Stimulated activated CD4-positive, alpha-beta T cell treated with anti-CD3 and anti-CD28 coated beads, Interleukin-2, amount 100 ng/mL, for 4 hours (primary cell): ENCODE results near the gene KAT6B.

Experiments used
- DNase-seq: peaks from one replicate; pipeline ENCODE4 v3.0.0-alpha.2; 2020; ENCODE audit warnings: low read depth

The KAT6B gene

DNA sequence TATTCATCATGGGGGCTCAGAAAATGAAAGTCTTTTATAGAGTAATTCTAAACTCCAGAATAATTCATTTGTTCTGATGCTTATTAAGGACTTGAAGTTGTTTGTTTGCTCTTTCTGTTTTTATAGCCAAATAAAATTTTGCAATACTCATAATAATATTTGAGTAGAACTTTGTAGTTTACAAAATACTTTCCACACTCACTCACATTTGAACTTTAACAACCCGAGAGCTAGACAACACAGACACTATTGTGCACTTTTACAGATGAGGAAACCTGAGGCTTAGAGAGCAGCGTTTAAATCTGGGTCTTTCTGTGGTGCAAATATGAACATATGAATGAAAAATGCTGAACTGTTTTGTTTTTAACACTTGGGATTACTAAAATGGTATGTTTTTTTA is 126.8 kb downstream of the KAT6B start:
- no peak for DNase-seq

DNA sequence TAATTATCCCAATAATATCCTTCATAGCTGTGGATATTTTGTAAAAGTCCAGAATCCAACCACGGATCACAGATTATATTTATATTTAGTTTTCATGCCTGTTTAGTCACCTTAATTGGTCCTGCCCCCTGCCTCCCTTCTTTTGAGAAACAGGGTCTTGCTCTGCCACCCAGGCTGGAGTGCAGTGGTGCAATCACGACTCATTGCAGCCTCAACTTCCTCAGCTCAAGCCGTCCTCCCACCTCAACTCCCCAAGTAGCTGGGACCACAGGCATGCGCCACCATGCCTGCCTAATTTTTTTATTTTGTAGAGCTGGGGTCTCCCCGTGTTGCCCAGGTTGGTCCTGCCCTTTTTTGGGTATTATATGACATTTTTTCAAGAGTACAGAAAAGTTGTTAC is 129.4 kb downstream of the KAT6B start:
- no peak for DNase-seq

DNA sequence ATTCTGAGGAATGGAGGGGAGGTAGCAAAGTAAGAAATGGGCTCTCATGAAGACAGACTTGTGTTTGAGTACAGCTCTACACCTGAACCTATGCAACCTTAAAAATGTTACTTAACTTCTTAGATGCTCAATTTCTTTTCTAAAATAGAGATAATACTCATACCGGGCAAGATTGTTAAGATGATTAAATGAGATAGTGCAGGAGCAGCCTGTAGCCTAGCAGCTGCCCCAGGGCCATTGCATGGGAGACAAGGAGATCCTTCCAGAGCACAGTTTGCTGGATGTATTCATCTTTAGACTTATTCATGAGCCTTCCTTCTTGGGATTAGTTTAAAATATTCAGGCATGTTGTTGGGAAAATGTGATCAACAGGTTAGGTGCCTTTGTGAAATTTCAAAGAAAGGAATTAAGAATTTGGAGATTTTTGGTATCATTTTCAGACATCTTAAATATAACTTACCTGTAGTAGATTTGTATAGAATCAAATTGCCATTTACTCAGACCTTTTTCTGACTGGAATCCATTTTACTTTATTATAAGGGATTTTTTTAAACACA is 130.2 kb downstream of the KAT6B start:
- no peak for DNase-seq

DNA sequence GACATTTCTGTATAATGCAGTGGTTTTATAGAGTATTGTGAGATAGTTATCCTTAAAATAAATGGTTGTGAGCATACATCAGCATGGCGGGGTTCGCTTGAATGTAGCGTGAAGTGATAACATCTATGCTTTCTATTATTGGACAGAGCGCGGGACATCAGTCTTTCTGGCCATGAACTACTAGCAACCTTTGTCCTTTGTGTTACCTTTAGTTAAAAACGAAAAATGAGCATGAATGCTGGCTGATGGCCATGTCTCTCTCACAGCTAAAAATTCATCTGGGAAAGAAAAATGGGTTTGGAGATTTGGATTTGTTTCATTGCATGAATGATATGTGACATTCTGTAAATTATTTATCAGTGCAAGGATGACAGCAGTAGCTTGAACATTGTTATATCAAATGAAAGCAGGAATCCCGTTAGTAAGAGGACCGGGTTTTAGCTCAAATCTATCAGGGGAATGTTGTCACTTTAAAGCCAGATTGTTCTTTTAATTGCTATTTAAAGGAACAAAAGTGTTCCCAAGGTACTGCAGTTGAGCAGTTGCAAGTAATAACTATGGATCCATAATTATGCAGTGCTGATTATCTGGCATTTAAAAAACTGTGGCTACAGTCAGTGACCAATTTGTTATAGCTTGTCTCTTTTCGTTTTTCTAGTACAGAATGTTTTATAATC is 131.0 kb downstream of the KAT6B start:
- no peak for DNase-seq

DNA sequence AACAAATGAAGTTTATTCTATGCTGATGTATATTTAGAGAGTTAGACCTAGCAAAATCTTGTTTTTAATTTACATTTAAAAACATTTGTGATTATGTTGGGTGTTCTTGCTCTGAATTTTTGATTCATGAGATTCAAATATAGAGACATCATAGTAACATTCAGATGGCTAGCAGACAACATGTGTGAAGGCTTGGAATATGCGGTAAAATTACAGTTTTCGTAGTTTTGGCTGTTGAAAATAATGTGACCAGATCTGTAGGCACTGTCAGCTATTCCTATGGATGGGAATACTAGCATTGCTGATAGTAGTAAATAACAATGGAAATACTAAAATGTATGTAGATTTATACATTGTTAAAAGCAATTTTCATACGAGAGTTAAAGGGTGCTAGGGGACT is 131.9 kb downstream of the KAT6B start:
- no peak for DNase-seq

DNA sequence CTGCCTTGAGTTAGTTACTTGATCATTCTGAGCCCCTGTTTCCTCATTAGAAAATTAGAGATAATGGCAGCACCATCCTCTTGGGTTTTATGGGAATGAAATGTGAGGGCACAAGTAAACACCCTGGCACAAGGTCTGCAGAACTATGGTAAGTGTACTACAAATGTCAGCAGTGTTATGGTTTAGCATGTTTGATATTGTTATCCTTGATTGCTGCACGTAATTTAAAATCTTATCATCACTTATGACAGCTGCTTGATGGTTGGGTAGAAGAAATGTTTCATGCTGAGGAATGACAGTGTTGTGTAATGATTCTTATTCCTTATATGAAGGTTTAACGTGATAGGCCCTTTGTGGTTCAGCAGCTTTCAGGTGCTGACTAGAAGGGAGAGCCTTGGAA is 134.3 kb downstream of the KAT6B start:
- DNase-seq, result no peak

DNA sequence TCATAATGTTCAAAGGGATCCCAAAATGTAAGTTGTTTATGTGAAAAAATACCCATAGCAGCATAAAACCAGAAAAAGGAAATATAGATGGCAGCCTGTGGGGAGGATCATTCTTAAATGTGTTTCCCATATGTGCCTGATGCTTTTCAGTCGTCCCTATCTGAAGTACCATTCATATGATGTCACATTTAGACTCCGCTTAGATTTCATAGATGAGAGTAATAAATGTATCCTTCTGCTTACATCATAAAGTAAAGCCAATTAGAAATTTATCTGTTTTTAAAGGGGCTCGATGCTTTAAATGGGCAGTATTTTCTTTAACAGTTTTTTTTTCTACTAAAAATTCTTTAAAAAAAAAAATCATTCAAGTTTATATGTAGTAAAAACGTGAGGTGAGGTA is 136.1 kb downstream of the KAT6B start:
- DNase-seq, result no peak

DNA sequence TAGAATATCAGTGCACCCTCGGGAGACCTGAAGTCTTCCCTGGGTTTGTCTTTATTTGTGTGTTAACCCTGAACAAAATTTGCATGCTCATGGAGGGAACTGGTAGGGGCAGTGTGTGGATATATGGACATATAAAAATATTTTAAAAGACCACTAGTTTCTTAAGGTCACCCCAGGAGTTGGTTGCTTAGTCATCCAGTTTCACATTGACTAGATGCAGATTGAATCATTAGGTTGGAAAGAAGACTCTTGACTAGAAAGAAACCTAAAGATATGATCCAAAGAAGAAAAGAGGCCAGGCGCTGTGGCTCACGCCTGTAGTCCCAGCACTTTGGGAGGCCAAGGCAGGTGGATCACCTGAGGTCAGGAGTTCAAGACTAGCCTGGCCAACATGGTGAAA is 137.1 kb downstream of the KAT6B start:
- DNase-seq, result no peak

DNA sequence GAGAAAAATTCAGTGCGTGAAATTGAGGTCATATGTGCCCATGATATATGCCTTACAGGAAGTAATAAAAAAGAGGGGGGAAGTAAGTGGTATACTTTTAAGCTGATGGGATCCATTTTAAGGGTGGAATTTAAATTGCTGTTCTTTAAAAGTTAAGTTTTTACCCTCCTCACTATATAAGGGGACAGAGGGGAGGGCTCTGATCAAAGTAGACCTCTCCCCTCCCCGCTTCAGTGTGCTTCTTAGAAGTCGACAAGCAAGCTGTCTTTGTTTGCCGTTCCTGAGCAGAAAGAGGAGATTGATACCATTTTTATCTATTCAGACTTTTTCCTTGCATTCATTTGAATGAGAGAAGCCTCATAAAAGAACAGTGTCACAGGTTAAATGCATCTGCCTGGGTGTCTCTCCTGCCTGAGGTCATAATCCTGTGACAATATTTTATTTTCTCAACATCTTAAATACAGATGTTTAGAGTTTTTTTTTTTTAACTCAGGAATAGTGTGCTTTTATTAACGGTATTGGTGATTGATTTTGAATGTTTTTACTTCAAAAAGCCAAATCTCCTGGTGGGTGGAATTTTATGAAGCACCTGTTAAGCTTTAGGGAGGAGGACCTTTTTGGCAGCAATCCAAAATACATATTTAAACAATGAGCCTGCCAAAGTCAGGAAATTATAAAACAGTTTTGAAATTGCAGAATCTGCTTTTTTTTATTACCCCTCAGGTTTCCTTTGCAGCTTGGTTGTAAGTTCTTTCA is 141.7 kb downstream of the KAT6B start:
- no peak for DNase-seq

DNA sequence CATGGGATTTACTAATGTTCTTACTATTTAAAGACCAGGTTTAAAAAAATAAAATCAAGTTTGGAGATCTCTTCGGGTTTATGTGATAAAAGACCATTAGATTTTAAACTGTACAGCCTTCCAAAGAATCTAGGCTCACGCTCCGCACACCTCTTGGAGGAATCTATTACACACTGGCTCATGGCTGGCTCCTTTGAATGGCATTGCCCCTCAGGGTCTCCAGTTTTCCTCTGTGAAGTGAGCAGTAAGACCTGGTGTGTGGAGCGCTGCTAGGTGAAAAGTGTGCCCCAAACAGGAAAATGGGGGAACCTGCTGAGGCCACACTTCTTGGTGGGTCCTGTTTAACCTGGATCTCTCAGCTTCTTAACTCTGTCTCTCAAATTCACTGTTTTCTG is 142.3 kb downstream of the KAT6B start:
- no peak for DNase-seq

DNA sequence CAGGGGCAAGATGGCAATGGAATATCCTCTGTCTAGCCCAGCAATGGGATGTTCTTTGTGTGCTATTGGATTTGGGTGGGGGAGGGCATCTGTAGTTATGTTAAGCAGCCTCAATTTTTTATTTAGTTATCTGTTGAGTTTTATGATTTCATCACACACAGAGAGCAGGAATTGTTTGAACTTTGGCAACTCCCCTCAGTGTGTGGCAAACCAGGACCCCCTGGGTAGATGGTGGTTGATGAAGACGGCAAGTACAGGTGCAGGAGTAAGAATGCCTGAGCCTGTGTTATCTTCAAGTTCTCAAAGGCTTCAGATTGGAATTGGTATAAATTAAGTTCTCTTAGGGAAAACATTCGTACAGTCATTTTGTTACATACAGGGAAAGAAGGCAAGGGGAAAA is 142.7 kb downstream of the KAT6B start:
- no peak for DNase-seq

DNA sequence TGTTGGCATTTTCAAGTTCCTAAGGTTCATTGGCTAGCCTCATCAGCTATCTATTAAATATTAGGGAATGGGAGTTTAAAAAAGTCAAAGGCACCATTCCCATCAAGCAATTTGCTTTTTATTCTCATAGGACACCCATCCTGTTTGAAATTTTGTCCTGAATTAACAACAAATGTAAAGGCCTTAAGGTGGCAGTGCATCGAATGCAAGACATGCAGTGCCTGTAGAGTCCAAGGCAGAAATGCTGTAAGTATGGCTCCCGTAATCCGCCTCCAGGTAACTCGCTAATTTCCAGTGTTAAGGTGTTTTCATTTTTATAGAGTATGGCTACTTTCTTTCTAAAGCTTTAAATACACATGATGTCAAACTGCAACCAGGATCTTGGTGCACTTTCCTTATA is 143.1 kb downstream of the KAT6B start:
- no peak for DNase-seq

DNA sequence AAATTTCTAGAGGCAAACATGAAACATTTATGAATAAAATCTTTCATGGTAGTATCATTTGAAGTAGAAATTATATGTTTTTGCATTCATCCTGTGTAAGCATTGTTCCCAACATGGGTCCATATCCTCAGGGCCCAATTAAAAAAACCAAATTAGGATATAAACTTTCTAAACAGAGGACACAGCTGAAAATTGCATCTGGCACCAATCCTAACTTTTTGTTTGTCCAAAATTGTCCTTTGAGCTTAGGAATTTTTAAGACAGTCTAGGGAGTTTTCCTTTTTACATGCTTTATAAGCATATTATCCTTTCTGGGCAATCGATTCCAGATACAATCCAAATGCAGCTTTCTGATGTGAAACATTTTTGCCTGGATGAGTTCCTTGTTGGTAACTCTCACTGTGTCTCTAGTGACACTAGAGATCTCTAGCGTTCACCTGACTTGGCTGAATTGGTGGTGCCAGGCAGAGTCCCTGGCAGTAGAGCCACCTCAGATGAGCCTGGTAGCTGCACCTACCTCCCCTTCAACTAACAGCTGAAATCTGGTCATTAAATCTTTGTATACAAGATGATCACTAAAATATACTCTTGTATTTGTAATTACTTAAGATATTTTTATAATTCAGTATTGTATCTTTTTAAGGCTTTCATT is 147.5 kb downstream of the KAT6B start:
- DNase-seq, result no peak

DNA sequence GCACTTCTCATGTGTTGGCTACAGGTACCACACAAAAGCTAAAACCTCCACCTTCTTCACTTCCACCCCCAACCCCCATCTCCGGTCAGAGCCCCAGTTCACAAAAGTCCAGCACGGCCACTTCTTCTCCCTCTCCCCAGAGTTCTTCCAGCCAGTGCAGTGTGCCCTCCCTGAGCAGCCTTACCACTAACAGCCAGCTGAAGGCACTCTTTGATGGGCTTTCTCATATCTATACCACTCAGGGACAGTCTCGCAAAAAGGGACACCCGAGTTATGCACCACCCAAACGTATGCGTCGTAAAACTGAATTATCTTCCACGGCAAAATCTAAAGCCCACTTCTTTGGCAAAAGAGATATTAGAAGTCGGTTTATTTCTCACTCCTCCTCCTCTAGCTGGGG is 149.4 kb downstream of the KAT6B start:
- no peak for DNase-seq

DNA sequence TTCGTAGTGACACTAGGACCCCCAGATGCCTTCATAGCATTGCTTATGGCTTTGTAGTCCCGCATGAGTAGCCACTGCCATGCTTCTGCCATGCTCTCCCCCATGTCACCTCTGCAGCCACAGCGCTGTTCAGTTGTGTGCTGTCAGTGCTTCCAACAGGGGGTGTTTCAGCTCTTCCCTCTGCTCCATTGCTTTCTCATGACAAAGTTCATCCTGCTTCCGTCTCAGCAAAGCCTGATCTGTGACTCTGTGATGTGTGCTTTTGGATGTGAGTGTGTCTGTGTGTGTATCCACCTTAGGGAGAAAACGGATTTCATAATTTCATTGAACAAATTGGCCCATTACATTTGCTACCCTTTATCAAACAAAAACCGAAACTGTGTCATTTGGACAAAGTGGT is 150.2 kb downstream of the KAT6B start:
- DNase-seq, result no peak

DNA sequence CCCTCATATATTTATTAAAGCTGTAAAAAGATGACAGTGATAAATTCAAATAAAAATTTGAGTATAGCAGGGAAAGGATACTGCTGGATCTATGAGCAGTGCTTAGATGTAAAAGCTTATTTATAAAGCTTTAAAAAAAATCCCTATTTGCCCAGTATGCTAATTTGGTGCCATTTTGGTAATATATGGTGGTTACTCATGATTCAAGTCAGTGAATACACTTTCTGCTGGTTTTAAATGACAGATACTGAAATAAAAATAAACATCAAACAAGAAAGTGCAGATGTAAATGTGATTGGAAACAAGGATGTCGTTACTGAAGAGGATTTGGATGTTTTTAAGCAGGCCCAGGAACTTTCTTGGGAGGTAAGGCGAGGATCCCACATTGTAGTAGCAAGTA is 150.7 kb downstream of the KAT6B start:
- DNase-seq, result no peak

DNA sequence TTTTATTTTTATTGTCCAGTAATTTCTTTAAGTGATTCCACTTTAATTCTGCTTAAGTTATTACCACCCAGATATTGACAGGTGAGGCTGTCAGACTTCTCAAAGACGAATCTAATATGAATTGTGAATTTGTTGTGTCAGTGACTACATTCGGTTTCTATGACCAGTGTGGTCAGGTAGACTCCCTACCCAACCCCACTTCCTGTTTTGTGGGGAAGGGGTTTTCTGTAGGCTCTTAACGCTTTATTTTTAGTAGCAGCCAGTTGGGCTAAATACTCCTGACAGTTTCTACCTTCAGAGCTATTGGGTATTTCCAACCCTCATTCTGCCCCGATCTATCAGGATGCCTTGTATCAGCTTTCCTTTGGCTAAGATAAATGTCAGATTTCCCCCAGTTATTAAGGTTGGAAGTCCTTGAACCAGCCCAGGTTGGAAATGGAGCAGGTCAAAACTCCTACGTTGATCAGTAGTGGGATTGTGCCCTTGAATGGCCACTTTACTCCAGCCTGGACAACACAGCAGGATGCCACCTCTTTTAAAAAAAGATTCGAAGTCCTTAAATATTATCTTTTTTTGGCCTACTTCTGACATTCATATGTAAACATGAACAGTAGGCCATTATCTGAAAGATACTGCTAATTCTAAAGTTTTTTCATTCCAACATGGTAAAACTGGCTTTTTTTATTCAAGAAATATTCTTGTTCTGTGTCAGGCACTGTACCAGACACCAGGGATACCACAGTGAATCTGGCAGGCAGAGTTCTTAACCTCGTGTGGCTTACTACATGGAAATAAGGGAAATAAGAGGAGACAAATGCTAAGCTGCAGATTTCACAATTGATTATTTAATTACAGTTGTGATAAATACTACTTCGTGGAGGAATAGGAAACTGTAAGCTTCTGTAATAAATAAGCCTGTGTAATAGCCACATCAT is 151.8 kb downstream of the KAT6B start:
- DNase-seq, result no peak

DNA sequence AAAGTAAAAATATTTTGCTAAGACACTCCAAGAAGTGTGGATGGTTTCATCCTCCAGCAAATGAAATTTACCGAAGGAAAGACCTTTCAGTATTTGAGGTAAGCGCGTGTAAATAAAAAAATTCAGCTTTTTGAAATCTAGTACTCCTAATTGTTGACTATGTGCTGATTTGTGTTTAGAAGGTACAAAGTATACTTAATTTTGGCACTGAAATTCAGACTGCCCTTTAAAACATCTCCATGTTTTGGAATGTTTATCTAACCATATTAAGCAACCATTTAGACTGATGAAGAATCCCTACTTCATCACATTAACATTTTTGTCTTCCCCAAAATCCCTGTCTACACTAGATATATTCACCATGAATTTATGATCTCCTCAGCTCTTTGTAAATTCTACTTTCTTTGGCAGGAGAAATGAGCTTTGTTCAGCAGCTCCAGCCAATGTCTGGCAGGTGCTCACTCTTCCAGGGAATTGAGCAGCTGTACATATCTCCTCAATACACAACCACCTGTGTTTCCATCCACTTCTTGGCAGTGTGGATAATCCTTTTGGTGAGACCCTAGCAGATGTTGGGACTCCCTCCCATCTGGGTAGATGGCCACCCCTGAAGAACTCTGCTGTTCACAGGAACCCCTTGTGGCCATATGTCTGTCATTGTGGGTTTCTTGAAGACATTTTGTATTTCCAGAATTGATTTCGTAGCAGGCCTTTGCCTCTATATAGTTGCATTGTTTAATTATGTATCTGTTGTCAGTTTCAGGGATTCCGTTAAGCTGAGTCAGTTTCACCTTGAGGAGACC is 155.6 kb downstream of the KAT6B start:
- DNase-seq, result no peak

DNA sequence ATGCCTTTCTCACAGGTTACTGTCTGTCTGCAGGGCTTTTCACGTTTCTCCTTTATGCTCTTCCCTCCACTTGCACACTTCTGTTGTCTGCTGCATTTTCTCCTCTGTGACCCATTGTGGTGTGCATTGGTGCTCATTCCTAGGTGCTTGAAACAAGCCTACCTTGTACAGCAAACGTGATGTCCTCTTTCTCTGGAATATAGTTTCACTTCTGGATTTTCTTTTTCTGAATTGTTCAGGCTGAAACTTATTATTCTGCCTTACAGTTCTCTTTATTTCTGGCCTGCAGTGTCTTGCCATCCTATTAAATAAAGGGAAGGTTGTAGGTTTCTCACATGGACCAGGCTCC is 156.2 kb downstream of the KAT6B start:
- no peak for DNase-seq

DNA sequence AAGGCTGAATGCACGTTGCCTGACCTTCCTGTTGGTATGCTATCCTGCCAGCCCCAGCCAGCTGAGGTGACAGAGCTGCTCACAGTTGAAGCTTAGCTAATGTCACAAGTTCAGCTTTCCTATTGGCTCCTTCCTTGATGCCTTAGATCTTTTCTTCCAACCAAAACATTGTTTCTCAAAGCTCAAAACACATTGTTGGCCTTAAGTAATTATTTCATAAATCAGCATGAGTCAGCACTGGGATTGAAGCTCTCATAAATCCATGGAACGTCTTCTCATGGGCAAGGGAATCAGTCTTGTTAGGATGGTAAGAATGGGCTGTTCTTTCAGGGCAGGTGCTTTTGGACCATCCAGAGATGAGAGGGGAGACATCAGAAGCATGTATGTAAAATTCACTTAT is 157.0 kb downstream of the KAT6B start:
- DNase-seq, result no peak

DNA sequence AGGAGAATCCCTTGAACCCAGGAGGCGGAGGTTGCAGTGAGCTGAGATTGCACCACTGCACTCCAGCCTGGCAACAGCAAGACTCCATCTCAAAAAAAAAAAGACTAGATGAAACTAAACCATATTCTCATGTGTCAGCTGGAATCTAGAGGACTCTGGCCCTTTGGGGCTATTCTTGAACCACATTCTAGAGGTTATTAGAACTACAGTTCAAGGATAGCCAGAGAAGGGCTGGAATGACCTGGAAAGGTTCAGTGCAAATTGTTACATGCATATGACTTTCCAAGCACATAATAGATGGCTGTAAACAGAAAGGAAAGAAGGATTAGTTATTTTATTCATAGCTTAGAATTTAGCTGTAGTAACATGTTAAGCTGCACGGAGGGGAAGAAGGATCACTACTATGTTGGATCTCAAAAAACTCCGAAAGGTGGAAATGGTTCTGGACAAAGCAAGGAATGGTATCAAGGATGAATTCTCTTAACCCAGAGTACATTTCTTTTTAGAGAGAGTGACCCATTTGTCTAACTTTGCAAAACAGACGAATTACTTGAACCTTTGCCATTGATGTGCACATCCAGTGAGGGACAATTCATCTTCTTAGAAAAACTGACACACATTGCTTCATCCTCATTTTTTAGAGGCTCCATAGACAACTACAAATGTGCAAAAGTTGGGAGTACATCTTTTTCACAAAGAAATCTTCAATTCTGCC is 161.1 kb downstream of the KAT6B start:
- DNase-seq, result no peak
